Measurements from ENCODE around the gene C16orf74.

DNA sequence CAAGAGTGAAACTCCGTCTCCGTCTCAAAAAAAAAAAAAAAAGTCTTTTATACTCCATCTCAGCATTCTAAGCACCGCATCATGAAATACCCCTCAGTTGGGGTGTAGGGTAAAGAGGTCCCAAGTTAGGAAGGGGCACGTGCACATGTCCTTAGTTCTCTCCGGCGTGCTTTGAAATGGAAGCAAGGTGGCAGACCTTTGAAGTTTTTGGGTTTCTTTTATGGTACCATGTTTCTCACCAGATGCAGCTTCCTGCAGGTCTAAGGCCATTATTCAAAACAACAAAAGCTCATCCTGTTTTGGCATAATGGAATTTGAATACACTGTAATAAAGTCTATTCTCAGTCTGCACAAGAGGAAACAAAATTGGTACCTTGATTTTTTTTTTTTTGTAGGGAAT lies 38.9 kb upstream of the C16orf74 start:
- TF ChIP-seq CTCF (IDR thresholded peaks at IDR 0.05) (no peak), POLR2A (IDR thresholded peaks at IDR 0.05) (no peak), EP300 (IDR thresholded peaks at IDR 0.05) (no peak)
